Measurements from ENCODE around the gene JUNB.
"Not testable (repeated sequence)": the region's sequence is repeated elsewhere in the genome, so short reads cannot be mapped to it uniquely, and the experiment has no call there.

Gene JUNB

GRCh38 chr19:12789904-12790619 lies 1.2 kb upstream of the JUNB start:
- DNase-seq, result peak; percentile 95

GRCh38 chr19:12790628-12791344 lies 500 bp upstream of the JUNB start:
- no peak for DNase-seq

- DNase-seq, result peak; percentile 63
Observed at GRCh38 chr19:12792051-12792852, 966 bp downstream of the JUNB start.

GRCh38 chr19:12792853-12793289 lies 1.6 kb downstream of the JUNB start:
- no peak for DNase-seq

GRCh38 chr19:12793290-12794195 lies 2.3 kb downstream of the JUNB start:
- peak; percentile 99 for DNase-seq

GRCh38 chr19:12794196-12794941 lies 3.1 kb downstream of the JUNB start:
- DNase-seq, result no peak

- no peak for DNase-seq
Observed at GRCh38 chr19:12794971-12795381, 3.7 kb downstream of the JUNB start.

- DNase-seq, result no peak
Observed at GRCh38 chr19:12796146-12797071, 5.1 kb downstream of the JUNB start.

- no peak for DNase-seq
Observed at GRCh38 chr19:12797141-12797587, 5.9 kb downstream of the JUNB start.

GRCh38 chr19:12797607-12798006 lies 6.3 kb downstream of the JUNB start:
- DNase-seq, result not testable (repeated sequence)

- DNase-seq, result no peak
Observed at GRCh38 chr19:12799742-12800465, 8.6 kb downstream of the JUNB start.

GRCh38 chr19:12800466-12800770 lies 9.1 kb downstream of the JUNB start:
- DNase-seq, result no peak

GRCh38 chr19:12800923-12801465 lies 9.7 kb downstream of the JUNB start:
- DNase-seq, result no peak

- peak; percentile 60 for DNase-seq
Observed at GRCh38 chr19:12801466-12802266, 10.4 kb downstream of the JUNB start, which contains the start of the genes PRDX2 and THSD8. Gene PRDX2, minus strand, starts transcription at chr19:12801800. Its CDS starts 539 bp downstream, at chr19:12801261. Gene THSD8, plus strand, starts transcription at chr19:12802069. Its CDS starts 3 bp downstream, at chr19:12802072.

GRCh38 chr19:12802267-12803106 lies 11.2 kb downstream of the JUNB start:
- no peak for DNase-seq

GRCh38 chr19:12804051-12804450 lies 12.8 kb downstream of the JUNB start:
- DNase-seq, result no peak
